Right atrium auricular region (tissue), 2 donors: ENCODE data around the gene CBLIF. TPM values are rescaled to one million over a fixed set of nuclear protein-coding genes. Genes with fewer than 3 reads are reported as not detected.

Source experiments
- DNase-seq: peaks from one replicate; pipeline ENCODE4 v3.0.0-alpha.2; 2019; ENCODE audit warnings: low spot score
- H3K27ac ChIP-seq, 2 donors: fragments of 200-600 bp; sonication (generic); 1 replicate in 1 of 2; 2 replicates in 1 of 2; pipeline ENCODE4 v1.5.1; 2016 to 2019
- H3K27me3 ChIP-seq, 2 donors: fragments of 200-600 bp; sonication (generic); one replicate each; pipeline versions ENCODE4 v1.5.1 to v1.6.0; 2017 to 2019
- H3K36me3 ChIP-seq: fragments of 200-600 bp; sonication (generic); one replicate; pipeline ENCODE4 v1.5.1; 2016
- H3K4me1 ChIP-seq, 2 donors: fragments of 200-600 bp; sonication (generic); one replicate each; pipeline versions ENCODE4 v1.5.1 to v1.6.0; 2017 to 2019
- H3K4me3 ChIP-seq, 2 donors: fragments of 200-600 bp; sonication (generic); 1 replicate in 1 of 2; 2 replicates in 1 of 2; pipeline ENCODE4 v1.5.1; 2017 to 2019; ENCODE audit warnings: mild to moderate bottlenecking in 1 of 2, moderate library complexity in 1 of 2
- H3K9me3 ChIP-seq, 2 donors: fragments of 200-600 bp; sonication (generic); one replicate each; pipeline ENCODE4 v1.5.1; 2019
- CTCF ChIP-seq, 2 donors: fragments of 200-600 bp; sonication (generic); IDR thresholded peaks; one replicate each; pipeline ENCODE4 v1.5.1; 2019; ENCODE audit warnings: antibody characterized with exemption in 2 of 2
- total RNA-seq, 2 donors: library from RNA; depleted of rRNA; stranded (reverse); fragments of >200 nt; gene quantifications; one replicate each; pipeline ENCODE4 v1.1.0, GENCODE V29; 2016

Gene CBLIF
- total RNA-seq, 2 donors from 2014 or later: not detected

DNA sequence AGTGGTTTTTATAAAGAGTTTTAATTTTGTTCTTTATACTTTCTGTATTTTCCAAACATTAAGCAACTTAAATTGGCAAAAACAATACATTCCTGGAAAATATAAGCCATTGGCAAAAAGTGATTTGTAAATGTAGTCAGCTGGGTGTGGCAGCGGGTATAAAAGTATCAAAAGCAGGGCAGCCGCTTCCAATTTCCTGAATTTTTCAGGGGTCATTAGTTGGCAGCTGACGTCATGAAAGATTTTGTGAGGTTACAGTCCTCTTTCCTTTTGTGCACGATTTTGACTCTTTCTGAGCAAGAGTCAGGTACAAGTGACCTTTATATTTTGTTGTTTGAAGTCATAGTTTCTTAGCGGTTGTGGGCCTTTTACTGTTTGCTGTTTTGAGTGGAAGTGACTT, 33.3 kb upstream of the CBLIF start, which contains the start of gene OOSP3:
OOSP3 (plus strand) TSS at position 208 of the 400 bp plus-strand sequence; CDS start at position 235, 27 bp downstream.
- H3K4me3 ChIP-seq: no peak within 1 kb of the TSS
- H3K27ac ChIP-seq: no peak within 1 kb of the TSS
- H3K36me3 ChIP-seq: no peaks in the 10 kb centered on the region
- no peaks in the 10 kb centered on the region for H3K4me1 ChIP-seq
- DNase-seq: no peak
- H3K9me3 ChIP-seq: no peaks in the 10 kb centered on the region
- H3K27me3 ChIP-seq: no peaks in the 10 kb centered on the region
- TF ChIP-seq CTCF (IDR thresholded peaks at IDR 0.05): no peak

- H3K9me3 ChIP-seq: no peaks in the 10 kb centered on the region
- H3K36me3 ChIP-seq: no peaks in the 10 kb centered on the region
- no peaks in the 10 kb centered on the region for H3K4me1 ChIP-seq
- no peak for TF ChIP-seq CTCF (IDR thresholded peaks at IDR 0.05)
- no peaks in the 10 kb centered on the region for H3K27me3 ChIP-seq
- H3K4me3 ChIP-seq: no peak overlapping the region
- no peak overlapping the region for H3K27ac ChIP-seq
- DNase-seq: no peak
Measured at GRCh38 chr11:59877784-59878183, 32.5 kb upstream of the CBLIF start.

- Histone ChIP-seq H3K27me3 (no peaks in the 10 kb centered on the region), H3K36me3 (no peaks in the 10 kb centered on the region), H3K4me1 (no peaks in the 10 kb centered on the region), H3K27ac (no peak overlapping the region), H3K4me3 (no peak overlapping the region), H3K9me3 (no peaks in the 10 kb centered on the region)
- TF ChIP-seq CTCF (IDR thresholded peaks at IDR 0.05): no peak
- DNase-seq: no peak
Measured at GRCh38 chr11:59877325-59877724, 32.0 kb upstream of the CBLIF start.

DNA sequence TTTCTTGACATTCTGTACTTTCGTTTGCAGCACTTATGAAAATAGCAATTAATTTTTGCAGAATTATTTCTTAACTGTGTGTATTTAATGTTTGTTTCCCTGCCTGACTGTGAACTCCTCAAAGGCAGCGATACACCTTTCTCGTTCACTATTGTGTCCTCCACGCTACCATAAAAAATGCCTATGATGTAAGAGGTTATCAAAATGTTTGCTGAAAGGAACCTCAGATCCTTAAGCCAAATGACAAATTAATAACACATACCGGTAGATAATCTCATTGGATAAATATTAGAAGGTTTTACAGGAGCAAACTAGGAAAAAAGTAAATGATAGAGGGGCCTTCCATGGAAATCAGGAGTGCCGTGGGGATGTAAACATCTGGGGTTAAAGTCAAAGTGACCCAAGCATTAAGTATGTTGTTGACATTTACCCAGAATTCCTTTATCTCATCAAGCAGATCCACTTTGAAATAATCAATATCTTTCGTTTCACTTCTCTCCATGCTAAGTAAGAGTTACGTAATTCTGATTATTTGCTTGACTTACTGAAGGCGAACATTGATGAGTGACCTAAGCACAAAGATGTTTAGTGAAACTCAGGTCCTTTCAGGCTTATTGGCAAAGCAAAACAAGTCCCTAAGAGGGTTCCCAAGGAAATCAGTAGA, 30.7 kb upstream of the CBLIF start:
- H3K27me3 ChIP-seq: no peaks in the 10 kb centered on the region
- H3K4me3 ChIP-seq: no peak overlapping the region
- no peaks in the 10 kb centered on the region for H3K36me3 ChIP-seq
- H3K9me3 ChIP-seq: peaks cover 0 to under 1% of the 10 kb centered on the region in 2 donors
- H3K4me1 ChIP-seq: no peaks in the 10 kb centered on the region
- no peak for TF ChIP-seq CTCF (IDR thresholded peaks at IDR 0.05)
- H3K27ac ChIP-seq: no peak overlapping the region
- no peak for DNase-seq

GRCh38 chr11:59872076-59872475, 26.8 kb upstream of the CBLIF start:
- Histone ChIP-seq H3K4me1 (no peaks in the 10 kb centered on the region), H3K9me3 (peaks cover 0 to 11% of the 10 kb centered on the region in 2 donors)
- TF ChIP-seq CTCF (IDR thresholded peaks at IDR 0.05): no peak

GRCh38 chr11:59867946-59868345, 22.6 kb upstream of the CBLIF start:
- Histone ChIP-seq H3K9me3 (peaks cover 0 to 11% of the 10 kb centered on the region in 2 donors), H3K4me3 (no peak overlapping the region), H3K36me3 (no peaks in the 10 kb centered on the region), H3K27me3 (no peaks in the 10 kb centered on the region), H3K27ac (no peak overlapping the region), H3K4me1 (no peaks in the 10 kb centered on the region)
- TF ChIP-seq CTCF (IDR thresholded peaks at IDR 0.05): no peak
- no peak for DNase-seq

More at GRCh38 chr11:59872076-59872475, 26.8 kb upstream of the CBLIF start:
- DNase-seq: no peak
- Histone ChIP-seq H3K4me3 (no peak overlapping the region), H3K27ac (no peak overlapping the region), H3K36me3 (no peaks in the 10 kb centered on the region), H3K27me3 (no peaks in the 10 kb centered on the region)
